OCI-LY1 (cell line): ENCODE results near the gene FAXC.
A peak's percentile ranks its signal among the peaks of the same experiment; 100 is the strongest.

Source experiments
- H2AFZ ChIP-seq: fragments of 200-600 bp; sonication (generic), shearing (Covaris generic); 2 replicates; pipeline ENCODE4 v1.6.0; 2014; ENCODE audit warnings: antibody characterized with exemption, mild to moderate bottlenecking, low read length
- H3F3A ChIP-seq: fragments of 200-600 bp; sonication (generic), shearing (Covaris generic); 2 replicates; pipeline ENCODE4 v1.6.0; 2014; ENCODE audit warnings: mild to moderate bottlenecking, antibody characterized with exemption, low read length, moderate library complexity; ENCODE audit not compliant: insufficient read depth
- H3K27ac ChIP-seq: fragments of 200-600 bp; sonication (generic); 2 replicates; pipeline ENCODE4 v1.5.1; 2014; ENCODE audit warnings: low read length, mixed run types, mild to moderate bottlenecking, low read depth; ENCODE audit not compliant: poor library complexity, severe bottlenecking
- H3K27me3 ChIP-seq: fragments of 200-600 bp; sonication (generic); 2 replicates; pipeline ENCODE4 v1.6.0; 2014; ENCODE audit warnings: antibody characterized with exemption, mild to moderate bottlenecking, low read length, moderate library complexity; ENCODE audit not compliant: insufficient read depth
- H3K36me3 ChIP-seq: fragments of 200-600 bp; sonication (generic); 2 replicates; pipeline ENCODE4 v1.6.1; 2014; ENCODE audit warnings: mild to moderate bottlenecking, antibody characterized with exemption, low read length, moderate library complexity, mixed read lengths; ENCODE audit not compliant: insufficient read depth
- H3K4me1 ChIP-seq: fragments of 200-600 bp; sonication (generic); 2 replicates; pipeline ENCODE4 v1.5.1; 2014; ENCODE audit warnings: mild to moderate bottlenecking, low read length, moderate library complexity; ENCODE audit not compliant: insufficient read depth, severe bottlenecking
- H3K4me2 ChIP-seq: fragments of 200-600 bp; sonication (generic), shearing (Covaris generic); 2 replicates; pipeline ENCODE4 v1.6.1; 2014; ENCODE audit warnings: low read length
- H3K4me3 ChIP-seq: fragments of 200-600 bp; sonication (generic); 2 replicates; pipeline ENCODE4 v1.5.1; 2014; ENCODE audit warnings: low read length, low read depth, mild to moderate bottlenecking, mixed read lengths; ENCODE audit not compliant: poor library complexity, severe bottlenecking
- H3K79me2 ChIP-seq: fragments of 200-600 bp; shearing (Covaris generic); 2 replicates; pipeline ENCODE4 v1.6.1; 2016; ENCODE audit warnings: mixed run types, low read length, mixed read lengths; ENCODE audit not compliant: insufficient read depth
- H3K9ac ChIP-seq: fragments of 200-600 bp; sonication (generic), shearing (Covaris generic); 2 replicates; pipeline ENCODE4 v1.6.1; 2014; ENCODE audit warnings: mild to moderate bottlenecking, low read length, mixed read lengths
- H3K9me2 ChIP-seq: fragments of 200-600 bp; sonication (generic), shearing (Covaris generic); 2 replicates; pipeline ENCODE4 v1.6.1; 2014; ENCODE audit warnings: low read depth, mild to moderate bottlenecking, low read length, mixed read lengths
- H3K9me3 ChIP-seq: fragments of 200-600 bp; shearing (Covaris generic); 2 replicates; pipeline ENCODE4 v1.6.1; 2014; ENCODE audit warnings: low read length, mixed read lengths
- H4K20me1 ChIP-seq: fragments of 200-600 bp; sonication (generic), shearing (Covaris generic); 2 replicates; pipeline ENCODE4 v1.6.0; 2016; ENCODE audit warnings: mild to moderate bottlenecking, low read length; ENCODE audit not compliant: insufficient read depth
- CTCF ChIP-seq: fragments of 200-600 bp; sonication (generic), shearing (Covaris generic); IDR thresholded peaks from 2 replicates; pipeline ENCODE4 v1.5.1; 2017; ENCODE audit warnings: mild to moderate bottlenecking, antibody characterized with exemption, low read length, moderate library complexity, mixed read lengths
- EZH2 ChIP-seq: fragments of 200-600 bp; sonication (generic), shearing (Covaris generic); IDR thresholded peaks from 2 replicates; pipeline ENCODE4 v1.8.0; 2017; ENCODE audit warnings: borderline replicate concordance, mixed run types, mild to moderate bottlenecking, antibody characterized with exemption, low read length, moderate library complexity, mixed read lengths

The FAXC gene

GRCh38 chr6:99250476-99250875 is 99.0 kb downstream of the FAXC start:
- Histone ChIP-seq H3K9ac (no peak overlapping the region), H3K9me3 (no peaks in the 10 kb centered on the region), H3K79me2 (no peaks in the 10 kb centered on the region), H2AFZ (no peak overlapping the region), H3K36me3 (no peaks in the 10 kb centered on the region), H3K27me3 (no peaks in the 10 kb centered on the region; the same call in 1 of the 2 replicates), H3K4me1 (no peaks in the 10 kb centered on the region), H3F3A (no peaks in the 10 kb centered on the region), H3K4me2 (no peak overlapping the region), H3K27ac (no peak overlapping the region), H3K9me2 (no peaks in the 10 kb centered on the region), H3K4me3 (no peak overlapping the region), H4K20me1 (no peaks in the 10 kb centered on the region)
- TF ChIP-seq EZH2 (no peak), CTCF (no peak)

GRCh38 chr6:99246602-99247001 is 102.9 kb downstream of the FAXC start:
- Histone ChIP-seq H3K4me1 (no peaks in the 10 kb centered on the region), H3F3A (no peaks in the 10 kb centered on the region), H3K9me2 (no peaks in the 10 kb centered on the region), H3K9me3 (no peaks in the 10 kb centered on the region), H3K36me3 (no peaks in the 10 kb centered on the region), H3K4me2 (no peak overlapping the region), H4K20me1 (no peaks in the 10 kb centered on the region), H3K79me2 (no peaks in the 10 kb centered on the region), H3K27ac (no peak overlapping the region), H3K4me3 (no peak overlapping the region), H2AFZ (no peak overlapping the region), H3K9ac (no peak overlapping the region), H3K27me3 (no peaks in the 10 kb centered on the region)
- no peak for TF ChIP-seq CTCF
- no peak for TF ChIP-seq EZH2

GRCh38 chr6:99241905-99242534 is 107.5 kb downstream of the FAXC start:
- H3K36me3 ChIP-seq: no peaks in the 10 kb centered on the region
- no peaks in the 10 kb centered on the region for H4K20me1 ChIP-seq
- no peak overlapping the region for H3K4me2 ChIP-seq
- H3K9me2 ChIP-seq: no peaks in the 10 kb centered on the region
- no peaks in the 10 kb centered on the region for H3F3A ChIP-seq
- H3K9me3 ChIP-seq: no peaks in the 10 kb centered on the region
- H3K27me3 ChIP-seq: no peaks in the 10 kb centered on the region
- H3K9ac ChIP-seq: no peak overlapping the region
- no peaks in the 10 kb centered on the region for H3K79me2 ChIP-seq
- H2AFZ ChIP-seq: no peak overlapping the region
- H3K4me1 ChIP-seq: no peaks in the 10 kb centered on the region
- H3K4me3 ChIP-seq: no peak overlapping the region
- H3K27ac ChIP-seq: no peak overlapping the region
- TF ChIP-seq EZH2 (no peak), CTCF (peak; percentile 43; the same call in 1 of the 2 replicates)
